Measurements from ENCODE around the gene OCLN. TPM values are rescaled to one million over a fixed set of nuclear protein-coding genes. Genes with fewer than 3 reads are reported as not detected.
A peak's percentile ranks its signal among the peaks of the same experiment; 100 is the strongest.
"Not testable (repeated sequence)": the region's sequence is repeated elsewhere in the genome, so short reads cannot be mapped to it uniquely, and the experiment has no call there.

Gene OCLN
- total RNA-seq, 6 donors from 2014 or later = 66.4 to 277 (median 109) TPM

GRCh38 chr5:69451941-69452647 lies 40.5 kb upstream of the OCLN start:
- DNase-seq (no peak), ATAC-seq (ENCODE audit: low FRiP score in 2 of 2) (no peak)
- Histone ChIP-seq H3K36me3 (no peaks in the 10 kb centered on the region), H3K4me3 (no peak overlapping the region), H3K9me3 (no peaks in the 10 kb centered on the region), H3K4me1 (peaks cover 0 to 8% (median 6%) of the 10 kb centered on the region in 4 donors), H3K27ac (peak overlapping the region; percentile 40 to 57 (median 44)), H3K27me3 (no peaks in the 10 kb centered on the region)
- 31 to 35% methylated on average over 4 of the region's 4 CpGs for WGBS, 2 donors
- no peak for TF ChIP-seq CTCF (IDR thresholded peaks at IDR 0.05)

GRCh38 chr5:69453487-69453886 lies 39.1 kb upstream of the OCLN start:
- H3K9me3 ChIP-seq; H3K4me1 ChIP-seq; H3K4me3 ChIP-seq; ATAC-seq (ENCODE audit: low FRiP score in 2 of 2); DNase-seq; H3K27me3 ChIP-seq; H3K27ac ChIP-seq; H3K36me3 ChIP-seq: not testable (repeated sequence)
- 76 to 82% methylated on average over 3 of the region's 3 CpGs for WGBS, 2 donors

- DNase-seq (peak in 1 of 2 donors; percentile 71), ATAC-seq (ENCODE audit: low FRiP score in 2 of 2) (peak in 1 of 2 donors; percentile 65)
- TF ChIP-seq CTCF (IDR thresholded peaks at IDR 0.05) (no peak), POLR2AphosphoS5 (IDR thresholded peaks at IDR 0.05) (no peak), POLR2A (IDR thresholded peaks at IDR 0.05) (no peak), EP300 (IDR thresholded peaks at IDR 0.05) (no peak)
- no peak overlapping the region for H3K4me3 ChIP-seq
- H3K36me3 ChIP-seq = no peaks in the 10 kb centered on the region
- no peaks in the 10 kb centered on the region for H3K27me3 ChIP-seq
- H3K27ac ChIP-seq = peak overlapping the region in 2 of 4 donors; percentile 52 to 54
- no peaks in the 10 kb centered on the region for H3K9me3 ChIP-seq
- 56 to 60% methylated on average over 8 of the region's 8 CpGs for WGBS, 2 donors
- peaks cover 0 to 8% (median 6%) of the 10 kb centered on the region in 4 donors for H3K4me1 ChIP-seq
These were observed 37.9 kb upstream of the OCLN start for GRCh38 chr5:69454460-69455249.

- not testable (repeated sequence) for H3K9me3 ChIP-seq; H3K27me3 ChIP-seq; ATAC-seq (ENCODE audit: low FRiP score in 2 of 2); H3K4me3 ChIP-seq; H3K36me3 ChIP-seq; H3K4me1 ChIP-seq
- peak overlapping the region in 1 of 4 donors; percentile 54 for H3K27ac ChIP-seq
- 67 to 75% methylated on average over 7 of the region's 7 CpGs for WGBS, 2 donors
- peak in 1 of 2 donors; percentile 52 for DNase-seq
These were observed 37.1 kb upstream of the OCLN start for GRCh38 chr5:69455428-69455988.

- no peaks in the 10 kb centered on the region for H3K9me3 ChIP-seq
- no peaks in the 10 kb centered on the region for H3K4me1 ChIP-seq
- no peaks in the 10 kb centered on the region for H3K27me3 ChIP-seq
- TF ChIP-seq POLR2AphosphoS5 (IDR thresholded peaks at IDR 0.05) (no peak), EP300 (IDR thresholded peaks at IDR 0.05) (no peak), POLR2A (IDR thresholded peaks at IDR 0.05) (no peak), CTCF (IDR thresholded peaks at IDR 0.05) (no peak)
- DNase-seq = no peak
- H3K27ac ChIP-seq = no peak overlapping the region
- no peak overlapping the region for H3K4me3 ChIP-seq
- ATAC-seq (ENCODE audit: low FRiP score in 2 of 2) = no peak
- 93 to 100% methylated on average over 1 of the region's 1 CpG for WGBS, 2 donors
- no peaks in the 10 kb centered on the region for H3K36me3 ChIP-seq
These were observed 30.4 kb upstream of the OCLN start for GRCh38 chr5:69462170-69462569.

- 83 to 98% methylated on average over 3 of the region's 3 CpGs for WGBS, 2 donors
- H3K27me3 ChIP-seq; H3K27ac ChIP-seq; H3K9me3 ChIP-seq; DNase-seq; H3K4me3 ChIP-seq; H3K36me3 ChIP-seq; ATAC-seq (ENCODE audit: low FRiP score in 2 of 2); H3K4me1 ChIP-seq: not testable (repeated sequence)
These were observed 26.2 kb upstream of the OCLN start for GRCh38 chr5:69466375-69466774.
